Measurements from ENCODE around the gene TM6SF1. TPM values are rescaled to one million over a fixed set of nuclear protein-coding genes. Genes with fewer than 3 reads are reported as not detected.

TM6SF1 gene
- total RNA-seq, 1 donor from 2014 or later = 3.6 TPM

Other genes with a start within 250 kb of the TM6SF1 start
- gene HOMER2, start 154.9 kb upstream of the TM6SF1 start, total RNA-seq = 29.3 and 32.1 TPM in 2 replicates
- 23.9 and 26.4 TPM in 2 replicates for gene RAMAC, start 121.4 kb upstream of the TM6SF1 start, total RNA-seq
- gene C15orf40, start 96.0 kb upstream of the TM6SF1 start, total RNA-seq = 23.6 and 30.8 TPM in 2 replicates
- gene BTBD1, start 40.4 kb upstream of the TM6SF1 start, total RNA-seq = 61.7 and 62.7 TPM in 2 replicates
- 34.6 and 38.7 TPM in 2 replicates for gene HDGFL3, start 100.2 kb downstream of the TM6SF1 start, total RNA-seq
- gene BNC1, start 177.0 kb downstream of the TM6SF1 start, total RNA-seq = not detected in 2 replicates

Measured in activated CD4-positive, alpha-beta T cell treated with anti-CD3 and anti-CD28 coated beads, Interleukin-2, amount 10 ng/mL, durations not matched to agents 24 days and 14 days (primary cell).